ENCODE measurements around the gene NYNRIN.
"Not testable (repeated sequence)": the region's sequence is repeated elsewhere in the genome, so short reads cannot be mapped to it uniquely, and the experiment has no call there.

NYNRIN gene

GRCh38 chr14:24369907-24370687, 28.7 kb upstream of the NYNRIN start:
- DNase-seq (ENCODE audit: low spot score), result no peak

- no peak for DNase-seq (ENCODE audit: low spot score)
Measured at GRCh38 chr14:24370748-24371147, 28.1 kb upstream of the NYNRIN start.

- not testable (repeated sequence) for DNase-seq (ENCODE audit: low spot score)
Measured at GRCh38 chr14:24371605-24372004, 27.2 kb upstream of the NYNRIN start.

- no peak for DNase-seq (ENCODE audit: low spot score)
Measured at GRCh38 chr14:24372701-24373416, 25.9 kb upstream of the NYNRIN start.

- no peak for DNase-seq (ENCODE audit: low spot score)
Measured at GRCh38 chr14:24376448-24377070, 22.2 kb upstream of the NYNRIN start.

GRCh38 chr14:24377126-24377525, 21.7 kb upstream of the NYNRIN start:
- DNase-seq (ENCODE audit: low spot score), result no peak

- no peak for DNase-seq (ENCODE audit: low spot score)
Measured at GRCh38 chr14:24377657-24378056, 21.1 kb upstream of the NYNRIN start.

GRCh38 chr14:24378327-24378726, 20.5 kb upstream of the NYNRIN start:
- DNase-seq (ENCODE audit: low spot score), result no peak

GRCh38 chr14:24378981-24379906, 19.6 kb upstream of the NYNRIN start:
- no peak for DNase-seq (ENCODE audit: low spot score)

- no peak for DNase-seq (ENCODE audit: low spot score)
Measured at GRCh38 chr14:24379907-24380730, 18.7 kb upstream of the NYNRIN start.

- no peak for DNase-seq (ENCODE audit: low spot score)
Measured at GRCh38 chr14:24381363-24382063, 17.3 kb upstream of the NYNRIN start.

- DNase-seq (ENCODE audit: low spot score), result no peak
Measured at GRCh38 chr14:24382064-24382371, 16.8 kb upstream of the NYNRIN start.

- DNase-seq (ENCODE audit: low spot score), result no peak
Measured at GRCh38 chr14:24384169-24384568, 14.6 kb upstream of the NYNRIN start.

GRCh38 chr14:24385524-24385923, 13.3 kb upstream of the NYNRIN start:
- DNase-seq (ENCODE audit: low spot score), result no peak

GRCh38 chr14:24387009-24387345, 11.8 kb upstream of the NYNRIN start:
- no peak for DNase-seq (ENCODE audit: low spot score)

- not testable (repeated sequence) for DNase-seq (ENCODE audit: low spot score)
Measured at GRCh38 chr14:24387579-24387978, 11.2 kb upstream of the NYNRIN start.

- DNase-seq (ENCODE audit: low spot score), result no peak
Measured at GRCh38 chr14:24388474-24389179, 10.2 kb upstream of the NYNRIN start.

GRCh38 chr14:24389226-24389848, 9.5 kb upstream of the NYNRIN start:
- no peak for DNase-seq (ENCODE audit: low spot score)

GRCh38 chr14:24390701-24391468, 7.9 kb upstream of the NYNRIN start:
- DNase-seq (ENCODE audit: low spot score), result no peak

Data from hematopoietic multipotent progenitor cell treated with erythropoietin and hydrocortisone succinate and interleukin-3 and kit ligand, for 17 days (in vitro differentiated cells).